HG02870 (cell line): ENCODE results near the gene MPDU1.
"Not testable (repeated sequence)": the region's sequence is repeated elsewhere in the genome, so short reads cannot be mapped to it uniquely, and the experiment has no call there.

Experiments
- ATAC-seq: cut with Tn5 transposase; IDR thresholded peaks from one replicate; pipeline ENCODE4 v1.9.1; 2021; ENCODE audit warnings: mild to moderate bottlenecking, moderate library complexity; ENCODE audit not compliant: unreplicated experiment

The MPDU1 gene

GRCh38 chr17:7613769-7614424 lies 30.2 kb downstream of the MPDU1 start:
- ATAC-seq: no peak

- ATAC-seq: peak; percentile 84
Observed at GRCh38 chr17:7614425-7615264, 31.0 kb downstream of the MPDU1 start, which contains the start of gene FXR2. TSS of gene FXR2 (minus strand) at chr17:7614897. CDS start at chr17:7614532, 365 bp downstream.

GRCh38 chr17:7615265-7615747 lies 31.7 kb downstream of the MPDU1 start:
- ATAC-seq: no peak

DNA sequence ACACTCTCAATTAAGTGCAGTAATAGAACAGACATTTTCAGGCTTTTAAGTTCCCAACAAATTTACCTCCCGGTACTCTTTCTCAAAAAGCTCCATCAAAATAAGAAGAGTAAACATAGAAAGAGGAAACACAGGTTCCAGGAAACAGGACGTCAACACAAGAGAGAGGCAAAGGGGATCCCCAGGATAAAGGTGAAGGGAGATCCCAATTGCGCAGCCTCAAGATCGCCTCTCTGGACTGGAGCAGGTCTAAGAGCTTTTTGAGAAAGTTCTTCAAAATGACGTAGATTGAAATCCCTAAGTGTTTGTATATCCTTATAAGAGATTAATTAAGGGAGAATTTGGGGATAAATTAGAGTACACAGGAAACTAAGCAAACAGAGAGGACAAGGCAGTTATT lies 35.0 kb downstream of the MPDU1 start:
- no peak for ATAC-seq

DNA sequence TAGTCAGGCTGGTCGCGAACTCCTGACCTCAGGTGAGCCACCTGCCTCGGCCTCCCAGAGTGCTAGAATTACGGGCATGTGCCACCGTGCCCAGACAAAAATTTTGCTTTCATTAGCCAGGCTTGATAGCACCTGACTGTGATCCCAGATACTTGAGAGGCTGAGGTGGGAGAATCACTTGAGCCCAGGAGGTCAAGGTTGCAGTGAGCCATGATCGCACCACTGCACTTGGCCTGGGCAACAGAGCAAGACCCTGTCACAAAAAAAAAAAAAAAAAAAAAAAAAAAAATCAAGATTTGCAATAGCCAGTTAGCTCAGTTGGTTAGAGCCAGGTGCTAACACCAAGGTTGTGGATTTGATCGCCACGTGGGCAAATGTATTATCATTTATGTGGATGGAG lies 37.2 kb downstream of the MPDU1 start:
- ATAC-seq: no peak

- no peak for ATAC-seq
Observed at GRCh38 chr17:7623661-7624060, 40.0 kb downstream of the MPDU1 start.

DNA sequence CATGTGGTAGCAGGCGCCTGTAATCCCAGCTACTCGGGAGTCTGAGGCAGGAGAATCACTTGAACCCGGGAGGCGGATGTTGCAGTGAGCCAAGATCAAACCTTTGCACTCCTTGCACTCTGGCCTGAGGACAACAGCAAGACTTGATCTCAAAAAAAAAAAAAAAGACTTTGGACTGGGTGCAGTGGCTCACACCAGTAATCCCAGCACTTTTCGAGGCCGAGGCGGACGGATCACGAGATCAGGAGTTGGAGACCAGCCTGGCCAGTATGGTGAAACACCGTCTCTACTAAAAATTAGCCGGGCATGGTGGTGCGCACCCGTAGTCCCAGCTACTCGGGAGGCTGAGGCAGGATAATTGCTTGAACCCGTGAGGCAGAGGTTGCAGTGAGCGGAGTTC lies 42.1 kb downstream of the MPDU1 start:
- ATAC-seq: not testable (repeated sequence)

GRCh38 chr17:7626307-7626706 lies 42.7 kb downstream of the MPDU1 start:
- no peak for ATAC-seq

DNA sequence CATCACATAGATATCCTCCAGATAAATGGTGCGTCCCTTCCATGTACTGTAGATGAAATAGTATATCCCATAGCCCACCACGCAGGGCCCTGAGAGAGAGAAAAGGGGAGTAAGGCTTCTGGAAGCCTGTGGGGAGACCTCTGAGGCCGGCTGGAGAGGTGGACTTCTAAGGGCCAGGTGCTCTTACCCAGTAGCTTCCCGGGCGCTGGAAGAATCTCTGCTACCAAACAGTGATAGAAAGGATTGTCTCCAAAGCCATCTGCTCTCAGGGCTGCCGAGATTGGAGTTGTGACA lies 43.3 kb downstream of the MPDU1 start:
- no peak for ATAC-seq

DNA sequence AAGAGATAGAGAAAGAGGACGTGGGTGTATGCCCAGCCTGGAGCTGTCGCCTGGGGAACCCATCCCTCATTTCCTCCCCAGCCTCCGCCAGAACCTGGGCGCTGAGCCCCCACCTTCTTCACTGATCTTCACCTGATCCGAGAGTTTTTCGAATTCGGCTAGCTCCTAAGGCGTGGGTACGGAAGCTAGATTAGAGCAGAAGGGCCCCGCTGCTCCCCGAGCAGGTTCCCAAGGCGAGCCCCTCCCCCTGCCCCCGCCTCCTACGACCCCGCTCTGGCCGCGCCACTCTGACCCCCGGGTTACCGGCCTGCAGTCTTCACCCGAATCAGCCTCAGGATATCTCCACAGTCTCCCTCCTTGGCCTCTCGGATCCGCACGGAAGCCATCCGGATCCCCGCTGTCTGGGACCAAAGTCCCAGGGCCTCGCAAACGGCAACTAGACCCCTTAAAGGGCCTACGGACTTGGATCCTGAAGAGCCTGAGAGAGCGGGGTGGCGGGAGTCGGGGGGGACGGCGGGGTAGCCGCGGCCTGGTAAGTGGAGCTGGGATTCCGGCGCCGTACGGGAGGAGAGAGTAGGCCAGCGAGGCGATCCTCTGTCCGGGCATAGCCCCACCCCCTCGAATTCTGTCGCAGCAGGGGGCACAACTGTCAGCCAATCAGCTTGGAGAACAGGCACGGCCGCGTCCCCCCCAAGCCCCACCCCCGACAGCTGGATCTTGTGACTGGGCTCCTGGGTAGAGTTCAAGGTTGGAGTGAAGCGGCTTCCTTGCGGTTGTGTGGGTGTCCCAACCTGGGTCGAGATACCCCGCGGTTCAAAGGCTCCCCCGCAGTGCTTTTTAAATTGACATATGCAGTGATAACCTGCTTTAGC lies 43.8 kb downstream of the MPDU1 start, which contains the start of gene SAT2:
TSS of gene SAT2 (minus strand) at position 572 of the 872 bp plus-strand sequence. CDS start at position 386, 186 bp downstream.
- ATAC-seq: peak; percentile 86

DNA sequence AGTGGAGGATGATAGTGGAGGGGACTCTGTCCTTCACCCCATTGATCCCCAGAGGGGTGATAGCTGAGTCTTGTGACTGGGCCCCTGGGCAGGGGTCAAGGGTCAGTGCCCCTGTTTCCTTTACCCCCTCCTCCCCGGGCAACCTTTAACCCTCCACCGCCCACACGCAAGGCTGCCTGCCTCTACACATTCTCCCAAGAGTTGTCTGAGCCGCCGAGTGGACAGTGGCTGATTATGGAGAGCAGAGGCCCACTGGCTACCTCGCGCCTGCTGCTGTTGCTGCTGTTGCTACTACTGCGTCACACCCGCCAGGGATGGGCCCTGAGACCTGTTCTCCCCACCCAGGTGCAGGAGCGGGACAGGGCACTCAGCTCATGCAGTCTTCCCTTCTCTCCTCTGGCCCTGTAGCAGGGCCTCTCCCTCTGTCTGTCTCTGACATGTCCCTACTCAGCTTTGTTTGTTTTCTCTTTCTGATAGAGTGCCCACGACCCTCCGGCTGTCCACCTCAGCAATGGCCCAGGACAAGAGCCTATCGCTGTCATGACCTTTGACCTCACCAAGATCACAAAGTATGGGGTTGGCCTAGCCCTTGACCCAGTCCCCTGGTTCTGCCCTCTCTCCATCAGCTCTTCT lies 46.4 kb downstream of the MPDU1 start, which contains the start of gene SHBG:
TSS of gene SHBG (plus strand) at position 197 of the 633 bp plus-strand sequence. CDS start at position 235, 38 bp downstream.
- no peak for ATAC-seq

DNA sequence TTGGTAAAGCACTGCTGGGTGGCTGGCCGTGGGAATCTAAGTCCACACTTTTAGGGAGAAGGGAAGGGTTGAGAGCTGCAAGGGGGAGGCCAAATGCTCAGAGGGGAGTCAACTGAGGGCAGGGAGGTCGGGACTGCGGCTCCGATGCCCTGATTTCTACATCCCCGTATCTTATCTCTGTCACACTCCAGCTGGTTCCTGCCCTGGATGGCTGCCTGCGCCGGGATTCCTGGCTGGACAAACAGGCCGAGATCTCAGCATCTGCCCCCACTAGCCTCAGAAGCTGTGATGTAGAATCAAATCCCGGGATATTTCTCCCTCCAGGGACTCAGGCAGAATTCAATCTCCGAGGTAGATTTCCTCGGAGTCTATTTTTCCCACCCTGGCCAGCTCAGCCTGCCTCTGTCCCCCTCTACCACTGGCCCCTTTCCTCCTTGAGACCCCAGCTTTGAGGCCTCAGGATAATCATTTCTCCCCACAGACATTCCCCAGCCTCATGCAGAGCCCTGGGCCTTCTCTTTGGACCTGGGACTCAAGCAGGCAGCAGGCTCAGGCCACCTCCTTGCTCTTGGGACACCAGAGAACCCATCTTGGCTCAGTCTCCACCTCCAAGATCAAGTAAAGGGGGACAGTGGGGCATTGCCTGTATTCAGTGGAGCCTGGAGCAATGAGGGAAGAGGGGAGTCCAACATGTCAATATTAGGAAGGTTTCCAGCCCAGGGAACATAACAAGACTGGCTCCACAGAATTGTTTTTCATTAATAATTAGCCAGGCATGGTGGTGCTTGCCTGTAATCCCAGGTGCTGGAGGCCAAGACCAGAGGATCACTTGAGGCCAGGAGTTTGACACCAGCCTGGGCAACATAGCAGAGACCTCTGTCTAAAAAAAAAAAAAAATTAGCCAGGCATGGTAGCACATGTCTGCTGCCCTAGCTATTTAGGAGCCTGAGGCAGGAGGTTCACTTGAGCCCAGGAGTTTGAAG lies 48.0 kb downstream of the MPDU1 start:
- ATAC-seq: no peak

DNA sequence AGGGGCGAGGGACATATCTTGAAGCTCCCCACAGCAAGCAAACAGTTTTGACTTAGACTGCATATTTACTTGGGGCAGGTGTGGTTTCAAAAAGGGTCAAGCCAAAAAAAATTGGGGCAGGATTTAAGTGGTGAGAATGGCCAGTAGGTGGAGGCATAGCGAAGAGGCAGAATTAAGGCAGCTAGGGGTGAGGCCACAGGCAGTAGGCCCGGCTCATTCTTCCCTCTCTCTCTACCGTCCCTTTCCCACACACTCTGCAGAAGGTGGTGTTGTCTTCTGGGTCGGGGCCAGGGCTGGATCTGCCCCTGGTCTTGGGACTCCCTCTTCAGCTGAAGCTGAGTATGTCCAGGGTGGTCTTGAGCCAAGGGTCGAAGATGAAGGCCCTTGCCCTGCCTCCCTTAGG lies 48.8 kb downstream of the MPDU1 start:
- ATAC-seq: no peak

GRCh38 chr17:7633093-7633492 lies 49.4 kb downstream of the MPDU1 start:
- no peak for ATAC-seq

- no peak for ATAC-seq
Observed at GRCh38 chr17:7634384-7634783, 50.7 kb downstream of the MPDU1 start.

DNA sequence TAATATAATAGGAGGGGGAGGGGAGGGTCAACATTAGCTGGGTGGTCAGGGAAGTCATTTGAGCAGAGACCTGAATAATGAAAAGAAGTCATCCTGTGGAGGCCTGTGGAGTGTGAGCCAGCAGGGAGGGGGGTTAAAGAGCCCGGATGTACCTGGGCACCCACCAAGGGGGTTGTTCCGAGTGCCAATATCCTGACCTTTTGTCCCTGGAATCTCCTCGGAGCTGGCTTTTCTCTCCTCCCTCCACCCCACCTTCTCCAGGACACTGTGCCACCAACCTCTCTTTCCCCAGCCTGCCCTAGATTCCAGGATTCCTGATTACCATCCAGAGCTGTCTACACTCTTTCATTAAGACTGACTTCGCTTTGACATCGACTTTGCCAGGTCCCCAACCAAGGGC lies 52.5 kb downstream of the MPDU1 start:
- ATAC-seq: no peak
